ENCODE measurements around the gene TENM4.

The TENM4 gene

GRCh38 chr11:78825591-78826020 is 615.2 kb downstream of the TENM4 start:
- POLR2A ChIA-PET = no interaction called here
- DNase-seq (ENCODE audit: extremely low spot score) = no peak
- no peak for TF ChIP-seq CTCF (IDR thresholded peaks at IDR 0.05; ENCODE audit: control extremely low read depth, extremely low read depth, low read depth, missing control alignments)
- CTCF ChIA-PET = no interaction called here

GRCh38 chr11:78823588-78823987 is 617.2 kb downstream of the TENM4 start:
- ChIA-PET CTCF (interaction anchor here (1.0 to 1.6 kb wide), 3 partner anchors 13 to 32 kb away, joined by 3 to 4 read pairs (median 3); no protein-coding TSS in a partner anchor), POLR2A (no interaction called here)
- no peak for TF ChIP-seq CTCF (IDR thresholded peaks at IDR 0.05; ENCODE audit: control extremely low read depth, extremely low read depth, low read depth, missing control alignments)
- DNase-seq (ENCODE audit: extremely low spot score) = no peak

GRCh38 chr11:78822931-78823423 is 617.9 kb downstream of the TENM4 start:
- DNase-seq (ENCODE audit: extremely low spot score) = no peak
- CTCF ChIA-PET = interaction anchor here (1.0 to 1.6 kb wide), 4 partner anchors 9 to 32 kb away, joined by 3 to 4 read pairs (median 3); no protein-coding TSS in a partner anchor
- POLR2A ChIA-PET = no interaction called here
- no peak for TF ChIP-seq CTCF (IDR thresholded peaks at IDR 0.05; ENCODE audit: control extremely low read depth, extremely low read depth, low read depth, missing control alignments)

- ChIA-PET POLR2A (no interaction called here), CTCF (interaction anchor here (1.2 to 1.7 kb wide), 3 partner anchors 11 to 24 kb away, joined by 3 to 4 read pairs (median 4); no protein-coding TSS in a partner anchor)
Observed at GRCh38 chr11:78821371-78822306, 619.2 kb downstream of the TENM4 start.

GRCh38 chr11:78820741-78821140 is 620.1 kb downstream of the TENM4 start:
- POLR2A ChIA-PET = no interaction called here
- no peak for TF ChIP-seq CTCF (IDR thresholded peaks at IDR 0.05; ENCODE audit: control extremely low read depth, extremely low read depth, low read depth, missing control alignments)
- CTCF ChIA-PET = interaction anchor here (1.5 to 1.7 kb wide), 2 partner anchors 17 to 22 kb away, joined by 4 read pairs; no protein-coding TSS in a partner anchor
- no peak for DNase-seq (ENCODE audit: extremely low spot score)

More at GRCh38 chr11:78821371-78822306, 619.2 kb downstream of the TENM4 start:
- TF ChIP-seq CTCF (IDR thresholded peaks at IDR 0.05; ENCODE audit: control extremely low read depth, extremely low read depth, low read depth, missing control alignments) = no peak
- no peak for DNase-seq (ENCODE audit: extremely low spot score)

GRCh38 chr11:78818201-78818600 is 622.6 kb downstream of the TENM4 start:
- ChIA-PET CTCF (interaction anchor here (1.2 kb wide), 1 partner anchor 8 kb away, joined by 4 read pairs; no protein-coding TSS in a partner anchor), POLR2A (no interaction called here)
- TF ChIP-seq CTCF (IDR thresholded peaks at IDR 0.05; ENCODE audit: control extremely low read depth, extremely low read depth, low read depth, missing control alignments) = no peak
- DNase-seq (ENCODE audit: extremely low spot score) = no peak
